HCT116 (cell line): Measurements from ENCODE around the gene SYNC. TPM values are rescaled to one million over a fixed set of nuclear protein-coding genes. Genes with fewer than 3 reads are reported as not detected.
"Not testable (repeated sequence)": the region's sequence is repeated elsewhere in the genome, so short reads cannot be mapped to it uniquely, and the experiment has no call there.

Experiments
- ATAC-seq: fragments of 200-7000 bp; cut with Tn5 transposase; 2 replicates; pipeline ENCODE4 v1.9.1; 2020; ENCODE audit warnings: mild to moderate bottlenecking, moderate library complexity
- BruUV-seq: library from RNA; stranded (reverse); fragments of 400-500 nt; replicated peaks from 2 replicates; lab custom pipeline; 2021; lab: Mats Ljungman, UMichigan
- CTCF ChIA-PET: fragments of 300-600 bp; sonication (Branson Sonifier 250); formaldehyde crosslinking; loops from one replicate; lab custom pipeline; 2021; ENCODE audit warnings: antibody characterized with exemption; lab: Charles Lee
- POLR2A ChIA-PET: fragments of 300-600, 350-600 bp; sonication (Branson Sonifier 250); formaldehyde crosslinking; loops from one replicate; lab custom pipeline; 2021; ENCODE audit warnings: antibody characterized with exemption; lab: Charles Lee
- RAD21 ChIA-PET, 2 experiments: fragments of 300-600 bp; sonication (Branson Sonifier 250); formaldehyde crosslinking; loops; one replicate each; lab custom pipeline; 2023; ENCODE audit warnings: low total read pairs in 2 of 2; ENCODE audit not compliant: uncharacterized antibody in 2 of 2, unreplicated experiment in 2 of 2, low non-redundant PET in 1 of 2; lab: Charles Lee
- DNase-seq: peaks from one replicate; pipeline ENCODE4 v3.0.0-alpha.2; 2010; ENCODE audit warnings: low read depth, low spot score
- H2AFZ ChIP-seq: fragments of 200-600 bp; shearing (Covaris generic), sonication (generic); 2 replicates; pipeline ENCODE4 v1.6.1; 2017; ENCODE audit warnings: low read depth, mixed run types, mixed read lengths, antibody characterized with exemption, low read length; ENCODE audit not compliant: poor library complexity, severe bottlenecking
- H3K27ac ChIP-seq: 2 replicates; pipeline ENCODE4 v1.5.1; 2012; ENCODE audit warnings: low read depth, low read length
- H3K27me3 ChIP-seq: fragments of 200-600 bp; sonication (generic); 2 replicates; pipeline ENCODE4 v1.6.1; 2016; ENCODE audit warnings: mixed run types, low read length, mixed read lengths; ENCODE audit not compliant: insufficient read depth
- H3K36me3 ChIP-seq, 2 experiments: fragments of 200-500 bp in 1 of 2; fragments of 200-600 bp in 1 of 2; sonication (Bioruptor generic) in 1 of 2; sonication (generic) in 1 of 2; 2 replicates each; pipeline versions ENCODE4 v1.5.1 to v1.6.1; 2014 to 2016; ENCODE audit warnings: low read length in 2 of 2, inconsistent platforms in 1 of 2, mixed read lengths in 1 of 2, mixed run types in 1 of 2; ENCODE audit not compliant: insufficient read depth in 2 of 2, control insufficient read depth in 1 of 2
- H3K4me1 ChIP-seq, 2 experiments: fragments of 200-600 bp in 1 of 2; sonication (generic) in 1 of 2; 2 replicates each; pipeline versions ENCODE4 v1.5.1 to v1.6.1; 2012 to 2017; ENCODE audit warnings: low read length in 2 of 2, inconsistent platforms in 1 of 2, mild to moderate bottlenecking in 1 of 2, mixed read lengths in 1 of 2, mixed run types in 1 of 2, moderate library complexity in 1 of 2; ENCODE audit not compliant: insufficient read depth in 2 of 2, control insufficient read depth in 1 of 2
- H3K4me2 ChIP-seq: fragments of 200-600 bp; sonication (generic); 2 replicates; pipeline ENCODE4 v1.6.1; 2017; ENCODE audit warnings: mixed run types, low read length, mixed read lengths
- H3K4me3 ChIP-seq, 2 experiments: fragments of 200-600 bp in 1 of 2; sonication (generic) in 1 of 2; replicated peaks in 1 of 2; 2 replicates each; pipeline ENCODE4 v1.5.1; 2011 to 2016; ENCODE audit warnings: low read length in 2 of 2, control low read depth in 1 of 2, low read depth in 1 of 2, mild to moderate bottlenecking in 1 of 2, mixed read lengths in 1 of 2, mixed run types in 1 of 2
- H3K79me2 ChIP-seq: fragments of 200-600 bp; sonication (generic); 2 replicates; pipeline ENCODE4 v1.6.1; 2017; ENCODE audit warnings: mild to moderate bottlenecking, mixed run types, low read length, moderate library complexity, mixed read lengths; ENCODE audit not compliant: insufficient read depth
- H3K9ac ChIP-seq: fragments of 200-600 bp; sonication (generic); 2 replicates; pipeline ENCODE4 v1.6.1; 2016; ENCODE audit warnings: low read length, mixed read lengths
- H3K9me2 ChIP-seq: fragments of 200-600 bp; sonication (generic), shearing (Covaris generic); 2 replicates; pipeline ENCODE4 v1.6.1; 2017; ENCODE audit warnings: mixed run types, mild to moderate bottlenecking, moderate library complexity; ENCODE audit not compliant: insufficient read depth
- H3K9me3 ChIP-seq, 2 experiments: fragments of 200-500 bp in 1 of 2; fragments of 200-600 bp in 1 of 2; sonication (Bioruptor generic) in 1 of 2; sonication (generic) in 1 of 2; 2 replicates each; pipeline ENCODE4 v1.6.1; 2014 to 2017; ENCODE audit warnings: low read length in 2 of 2, mixed read lengths in 2 of 2, inconsistent platforms in 1 of 2, low read depth in 1 of 2, mild to moderate bottlenecking in 1 of 2, mixed run types in 1 of 2, moderate library complexity in 1 of 2; ENCODE audit not compliant: control insufficient read depth in 1 of 2, insufficient read depth in 1 of 2
- H4K20me1 ChIP-seq: fragments of 200-600 bp; sonication (generic), shearing (Covaris generic); 2 replicates; pipeline ENCODE4 v1.6.1; 2017; ENCODE audit warnings: mixed run types, mild to moderate bottlenecking, moderate library complexity; ENCODE audit not compliant: insufficient read depth
- ELF1 ChIP-seq: IDR thresholded peaks from 2 replicates; pipeline ENCODE4 v1.6.1; 2012; ENCODE audit warnings: low read depth, borderline replicate concordance
- POLR2AphosphoS5 ChIP-seq: IDR thresholded peaks from 2 replicates; pipeline ENCODE4 v1.6.1; 2011; ENCODE audit warnings: mild to moderate bottlenecking, low read depth, low read length, moderate library complexity
- SIN3A ChIP-seq: IDR thresholded peaks from 2 replicates; pipeline ENCODE4 v1.6.1; 2012; ENCODE audit warnings: low read depth
- YY1 ChIP-seq: IDR thresholded peaks from 2 replicates; pipeline ENCODE4 v1.6.1; 2011; ENCODE audit warnings: low read length, low read depth, moderate library complexity, mild to moderate bottlenecking; ENCODE audit not compliant: insufficient replicate concordance; ENCODE audit errors: extremely low read depth
- intact Hi-C: fragments of 100-400 bp; cut with micrococcal nuclease; formaldehyde crosslinking; loops from 2 replicates; pipeline ENCODE4 v1.10.0; 2022
- total RNA-seq: library from RNA; stranded (reverse); gene quantifications from one replicate; pipeline ENCODE4 v1.2.1, GENCODE V29; 2021; ENCODE audit not compliant: unreplicated experiment
- TF ChIP-seq, protein P1 (sequence below): IDR thresholded peaks from 2 replicates; pipeline ENCODE4 v1.6.1; 2012

Gene SYNC
- total RNA-seq, 1 experiment from 2014 or later = 1.3 TPM

DNA sequence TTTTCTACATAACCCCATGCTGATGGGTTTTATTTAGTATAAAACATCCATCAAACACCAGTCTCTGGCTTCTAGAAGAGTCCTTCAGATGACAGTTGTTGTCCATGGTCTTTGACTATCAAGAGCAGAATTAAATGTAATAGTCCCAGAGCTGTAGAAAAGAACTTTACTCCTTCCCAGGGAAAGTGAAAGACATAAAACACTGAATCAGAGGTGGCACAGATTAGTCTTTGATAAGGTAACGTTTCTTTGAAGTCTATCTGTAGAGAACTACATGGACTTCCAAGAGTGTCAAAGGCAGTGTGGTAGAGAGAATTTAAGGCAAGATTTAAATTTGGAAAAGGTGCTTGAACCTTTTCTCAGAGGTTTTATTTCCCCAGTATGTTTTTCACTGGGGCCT is 21.9 kb downstream of the SYNC start:
- Histone ChIP-seq H3K4me1 (no peaks in the 10 kb centered on the region), H2AFZ (no peak overlapping the region), H4K20me1 (no peaks in the 10 kb centered on the region), H3K27me3 (no peaks in the 10 kb centered on the region), H3K9me3 (no peaks in the 10 kb centered on the region), H3K79me2 (peaks cover 16% of the 10 kb centered on the region; the same call in 1 of the 2 replicates), H3K4me2 (no peak overlapping the region), H3K9ac (no peak overlapping the region), H3K4me3 (no peak overlapping the region), H3K9me2 (no peaks in the 10 kb centered on the region), H3K36me3 (peaks cover 56 to 68% of the 10 kb centered on the region in 2 experiments), H3K27ac (no peak overlapping the region)
- CTCF ChIA-PET = no interaction called here
- intact Hi-C loops = no loop called here
- no peak for DNase-seq
- no peak for TF ChIP-seq SIN3A
- TF ChIP-seq POLR2AphosphoS5 = no peak
- TF ChIP-seq YY1 = no peak
- TF ChIP-seq, protein P1, sequence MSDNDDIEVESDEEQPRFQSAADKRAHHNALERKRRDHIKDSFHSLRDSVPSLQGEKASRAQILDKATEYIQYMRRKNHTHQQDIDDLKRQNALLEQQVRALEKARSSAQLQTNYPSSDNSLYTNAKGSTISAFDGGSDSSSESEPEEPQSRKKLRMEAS = no peak
- no peak for TF ChIP-seq ELF1
- POLR2A ChIA-PET = no interaction called here
- RAD21 ChIA-PET = no interaction called here
- BruUV-seq = no TSS peak
- ATAC-seq = no peak

DNA sequence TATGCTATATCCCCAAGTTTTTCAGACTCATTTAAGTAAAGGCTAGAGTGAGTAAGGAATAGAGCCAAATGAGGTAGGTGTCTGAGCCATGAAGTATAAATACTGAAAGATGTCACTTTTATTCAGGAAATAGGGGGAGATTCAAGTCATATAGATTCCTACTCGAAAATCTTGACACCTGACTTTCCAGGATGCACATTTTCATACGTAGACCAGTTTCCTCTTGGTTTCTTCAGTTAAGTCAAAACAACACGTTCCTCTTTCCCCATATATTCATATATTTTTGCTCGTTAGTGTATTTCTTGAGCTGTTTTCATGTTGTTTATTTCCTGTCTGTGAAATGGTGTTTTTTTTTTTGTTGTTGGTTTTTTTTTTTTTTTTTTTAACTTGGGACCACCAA is 22.6 kb downstream of the SYNC start:
- BruUV-seq = TSS peak; percentile 51
- POLR2A ChIA-PET, H3K27ac ChIP-seq, H3K4me3 ChIP-seq, H3K4me1 ChIP-seq, H3K9me2 ChIP-seq, RAD21 ChIA-PET, H3K4me2 ChIP-seq, H3K9me3 ChIP-seq, H2AFZ ChIP-seq, ATAC-seq, H3K9ac ChIP-seq, H3K27me3 ChIP-seq, H4K20me1 ChIP-seq, DNase-seq, intact Hi-C loops: not testable (repeated sequence)
- peaks cover 56 to 65% of the 10 kb centered on the region in 2 experiments for H3K36me3 ChIP-seq
- H3K79me2 ChIP-seq = peaks cover 16% of the 10 kb centered on the region; the same call in 1 of the 2 replicates
- CTCF ChIA-PET = interaction anchor here (0.6 kb wide), 1 partner anchor 32 kb away, joined by 3 read pairs; no protein-coding TSS in a partner anchor
